Astrocyte (in vitro differentiated cells and primary cell): ENCODE measurements around the gene ZNF608. TPM values are rescaled to one million over a fixed set of nuclear protein-coding genes. Genes with fewer than 3 reads are reported as not detected.

Experiments
- DNase-seq: peaks from one replicate; pipeline ENCODE4 v3.0.0-alpha.2; 2010; ENCODE audit warnings: low read depth
- FAIRE-seq: peaks from 2 replicates; lab custom pipeline; 2011; peaks lifted over from hg19 to GRCh38; lab: Jason Lieb, UNC
- H2AFZ ChIP-seq: 2 replicates; pipeline ENCODE4 v1.6.0; 2012; ENCODE audit warnings: low read depth, low read length, inconsistent platforms
- H3K27ac ChIP-seq: 2 replicates; pipeline ENCODE4 v1.5.1; 2011; ENCODE audit warnings: low read depth, low read length, inconsistent platforms
- H3K27me3 ChIP-seq: 2 replicates; pipeline ENCODE4 v1.6.0; 2011; ENCODE audit warnings: low read length, inconsistent platforms; ENCODE audit not compliant: insufficient read depth
- H3K36me3 ChIP-seq: 2 replicates; pipeline ENCODE4 v1.5.1; 2011; ENCODE audit warnings: low read length, inconsistent platforms; ENCODE audit not compliant: insufficient read depth
- H3K4me1 ChIP-seq: 2 replicates; pipeline ENCODE4 v1.5.1; 2011; ENCODE audit warnings: low read length, inconsistent platforms; ENCODE audit not compliant: insufficient read depth
- H3K4me2 ChIP-seq: 2 replicates; pipeline ENCODE4 v1.6.0; 2012; ENCODE audit warnings: low read length, inconsistent platforms
- H3K4me3 ChIP-seq: 2 replicates; pipeline ENCODE4 v1.5.1; 2011; ENCODE audit warnings: low read depth, mild to moderate bottlenecking, low read length, inconsistent platforms; ENCODE audit not compliant: insufficient read depth
- H3K79me2 ChIP-seq: 2 replicates; pipeline ENCODE4 v1.6.0; 2012; ENCODE audit warnings: mild to moderate bottlenecking, low read length, inconsistent platforms; ENCODE audit not compliant: insufficient read depth
- H3K9ac ChIP-seq: 2 replicates; pipeline ENCODE4 v1.6.0; 2012; ENCODE audit warnings: mild to moderate bottlenecking, low read length, inconsistent platforms
- H3K9me3 ChIP-seq: 2 replicates; pipeline ENCODE4 v1.5.1; 2012; ENCODE audit warnings: low read depth, mild to moderate bottlenecking, low read length, inconsistent platforms; ENCODE audit not compliant: insufficient read depth
- H4K20me1 ChIP-seq: 2 replicates; pipeline ENCODE4 v1.6.0; 2012; ENCODE audit warnings: low read length, inconsistent platforms; ENCODE audit not compliant: insufficient read depth
- H3K27ac Mint-ChIP-seq: one replicate; pipeline ENCODE4 v1.8.0; 2021; ENCODE audit warnings: mild to moderate bottlenecking, mixed read lengths; ENCODE audit not compliant: unreplicated experiment
- H3K27me3 Mint-ChIP-seq: one replicate; pipeline ENCODE4 v1.8.0; 2021; ENCODE audit warnings: low read depth, mixed read lengths; ENCODE audit not compliant: unreplicated experiment
- H3K36me3 Mint-ChIP-seq: one replicate; pipeline ENCODE4 v1.8.0; 2021; ENCODE audit warnings: low read depth, mixed read lengths; ENCODE audit not compliant: unreplicated experiment
- H3K4me1 Mint-ChIP-seq: one replicate; pipeline ENCODE4 v1.8.0; 2021; ENCODE audit warnings: low read depth, mixed read lengths; ENCODE audit not compliant: unreplicated experiment
- H3K4me3 Mint-ChIP-seq: one replicate; pipeline ENCODE4 v1.8.0; 2021; ENCODE audit warnings: mild to moderate bottlenecking, moderate library complexity, mixed read lengths; ENCODE audit not compliant: unreplicated experiment
- H3K9me3 Mint-ChIP-seq: one replicate; pipeline ENCODE4 v1.8.0; 2021; ENCODE audit warnings: mild to moderate bottlenecking, mixed read lengths; ENCODE audit not compliant: unreplicated experiment
- EZH2 ChIP-seq: IDR thresholded peaks from 2 replicates; pipeline ENCODE4 v1.6.1; 2012; ENCODE audit warnings: mild to moderate bottlenecking, low read length, inconsistent platforms; ENCODE audit not compliant: insufficient read depth
- total RNA-seq: library from RNA; stranded (reverse); gene quantifications from 2 replicates; pipeline ENCODE4 v1.2.1, GENCODE V29; 2021
- TF ChIP-seq, protein P1 (sequence below): IDR thresholded peaks from 2 replicates; pipeline ENCODE4 v1.5.1; 2011; ENCODE audit warnings: low read depth, mild to moderate bottlenecking, inconsistent platforms, low read length, moderate library complexity; ENCODE audit not compliant: insufficient read depth

The ZNF608 gene
- total RNA-seq, 1 donor from 2014 or later: 57.3 TPM

DNA sequence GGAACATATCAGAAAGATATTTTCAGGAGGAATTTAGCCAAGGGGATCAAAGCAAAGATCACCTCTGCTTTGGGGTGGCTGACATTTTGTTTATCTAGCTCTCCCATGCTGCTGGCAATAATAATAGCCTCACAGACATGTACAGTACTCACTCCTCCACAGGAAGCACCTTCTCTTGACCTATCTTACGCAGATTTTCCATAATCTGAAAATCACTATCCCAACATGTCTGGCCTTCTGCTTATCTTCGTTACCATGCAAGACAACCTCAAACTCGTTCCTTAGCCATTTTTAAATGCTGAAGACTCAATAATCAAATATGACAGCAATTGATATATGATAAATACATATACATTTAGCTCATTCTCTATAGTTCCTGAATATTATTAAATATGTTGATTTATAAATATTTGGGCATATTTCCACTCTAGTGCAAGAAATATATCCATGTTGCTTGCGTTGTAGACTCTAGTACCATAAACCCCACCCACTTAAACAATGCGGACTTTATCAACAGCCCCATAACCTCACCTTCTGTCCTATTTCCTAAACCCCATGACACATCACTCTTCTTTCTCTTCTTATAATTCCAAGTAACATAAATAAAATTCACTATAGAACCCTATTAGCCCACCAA lies 18.0 kb downstream of the ZNF608 start:
- Histone ChIP-seq H4K20me1 (peaks cover 75% of the 10 kb centered on the region), H3K27me3 (peaks cover 5% of the 10 kb centered on the region), H3K4me3 (no peak overlapping the region), H3K9me3 (no peaks in the 10 kb centered on the region), H2AFZ (no peak overlapping the region), H3K4me1 (peaks cover 13% of the 10 kb centered on the region), H3K36me3 (no peaks in the 10 kb centered on the region), H3K27ac (no peak overlapping the region), H3K4me2 (no peak overlapping the region), H3K9ac (no peak overlapping the region), H3K79me2 (peaks cover 74% of the 10 kb centered on the region)
- Mint-ChIP-seq H3K9me3 (no peaks in the 10 kb centered on the region), H3K27ac (no peak overlapping the region), H3K4me1 (peaks cover 36% of the 10 kb centered on the region), H3K36me3 (peaks cover 1% of the 10 kb centered on the region), H3K4me3 (no peak overlapping the region), H3K27me3 (no peaks in the 10 kb centered on the region)
- DNase-seq (no peak), FAIRE-seq (no peak)
- TF ChIP-seq, protein P1, sequence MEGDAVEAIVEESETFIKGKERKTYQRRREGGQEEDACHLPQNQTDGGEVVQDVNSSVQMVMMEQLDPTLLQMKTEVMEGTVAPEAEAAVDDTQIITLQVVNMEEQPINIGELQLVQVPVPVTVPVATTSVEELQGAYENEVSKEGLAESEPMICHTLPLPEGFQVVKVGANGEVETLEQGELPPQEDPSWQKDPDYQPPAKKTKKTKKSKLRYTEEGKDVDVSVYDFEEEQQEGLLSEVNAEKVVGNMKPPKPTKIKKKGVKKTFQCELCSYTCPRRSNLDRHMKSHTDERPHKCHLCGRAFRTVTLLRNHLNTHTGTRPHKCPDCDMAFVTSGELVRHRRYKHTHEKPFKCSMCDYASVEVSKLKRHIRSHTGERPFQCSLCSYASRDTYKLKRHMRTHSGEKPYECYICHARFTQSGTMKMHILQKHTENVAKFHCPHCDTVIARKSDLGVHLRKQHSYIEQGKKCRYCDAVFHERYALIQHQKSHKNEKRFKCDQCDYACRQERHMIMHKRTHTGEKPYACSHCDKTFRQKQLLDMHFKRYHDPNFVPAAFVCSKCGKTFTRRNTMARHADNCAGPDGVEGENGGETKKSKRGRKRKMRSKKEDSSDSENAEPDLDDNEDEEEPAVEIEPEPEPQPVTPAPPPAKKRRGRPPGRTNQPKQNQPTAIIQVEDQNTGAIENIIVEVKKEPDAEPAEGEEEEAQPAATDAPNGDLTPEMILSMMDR: no peak
- TF ChIP-seq EZH2: no peak

DNA sequence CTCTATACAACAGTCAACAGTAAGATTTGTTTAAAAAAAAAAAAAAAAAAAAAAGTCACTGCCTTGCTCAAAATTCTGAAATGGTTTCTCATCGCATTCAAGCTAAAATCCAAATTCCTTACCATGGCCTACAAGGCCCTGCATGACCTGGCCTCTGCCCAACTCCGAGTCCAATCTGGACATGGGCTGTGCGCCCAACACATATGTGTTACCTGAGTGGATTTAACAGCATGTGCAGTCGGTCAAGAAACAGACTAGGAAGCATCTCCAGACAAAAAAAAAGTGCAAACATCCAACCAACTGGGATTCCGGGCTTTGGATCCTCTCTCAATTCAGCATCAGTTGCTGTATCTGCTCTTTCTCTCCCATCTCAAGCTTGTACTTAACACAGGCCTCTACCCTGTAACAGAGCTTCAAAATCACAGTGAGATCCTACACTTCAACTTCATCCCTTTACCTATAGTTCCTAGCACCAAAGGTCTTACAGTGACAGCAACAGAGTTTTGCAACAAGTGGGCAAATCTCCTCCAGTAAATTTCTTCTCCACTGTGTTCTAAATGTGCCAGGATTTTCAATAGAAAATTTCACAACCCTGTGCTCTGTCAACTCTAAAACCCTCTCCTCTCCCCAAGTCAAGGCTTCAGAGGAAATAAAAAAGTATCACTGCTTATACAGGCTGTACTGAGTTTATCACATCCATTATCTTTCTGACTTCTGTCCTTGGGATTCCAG lies 19.6 kb downstream of the ZNF608 start:
- Mint-ChIP-seq H3K4me1 (peaks cover 24% of the 10 kb centered on the region), H3K36me3 (peaks cover 1% of the 10 kb centered on the region), H3K4me3 (no peak overlapping the region), H3K27me3 (no peaks in the 10 kb centered on the region), H3K9me3 (no peaks in the 10 kb centered on the region), H3K27ac (no peak overlapping the region)
- Histone ChIP-seq H3K79me2 (peaks cover 73% of the 10 kb centered on the region), H3K4me3 (no peak overlapping the region), H3K36me3 (no peaks in the 10 kb centered on the region), H2AFZ (no peak overlapping the region), H3K9me3 (no peaks in the 10 kb centered on the region), H3K27me3 (no peaks in the 10 kb centered on the region), H3K27ac (no peak overlapping the region), H4K20me1 (peaks cover 72% of the 10 kb centered on the region), H3K4me1 (peaks cover 13% of the 10 kb centered on the region), H3K4me2 (no peak overlapping the region), H3K9ac (no peak overlapping the region)
- no peak for TF ChIP-seq EZH2
- TF ChIP-seq, protein P1: no peak
- no peak for FAIRE-seq
- DNase-seq: no peak
